ENCODE data around the gene ALDH1B1. TPM values are rescaled to one million over a fixed set of nuclear protein-coding genes. Genes with fewer than 3 reads are reported as not detected.

Gene ALDH1B1
- total and polyA plus RNA-seq, 2 of the 13 experiments (the other 11 are each of a cell fraction or from before 2014, with no cell fraction given), result 45.1 to 125 TPM

GRCh38 chr9:38372762-38373619 is 19.5 kb upstream of the ALDH1B1 start:
- no peak overlapping the region for H3K4me2 ChIP-seq (ENCODE audit: low read depth, low read length)
- H2AFZ ChIP-seq (ENCODE audit: low read length), result no peak overlapping the region
- no TSS peak for BruUV-seq (replicated peaks)
- intact Hi-C loops (cut with micrococcal nuclease; ENCODE audit: unreplicated experiment) (no loop called here), in situ Hi-C loops (cut with HindIII; ENCODE audit: extremely low pct_ligation_motif_present, low pct_unique_long_range_greater_than_20kb) (loop anchor here (25.0 kb wide), 1 partner anchor 886 kb away; the partner anchor contains the start of gene POLR1E)
- ATAC-seq (no peak), DNase-seq (ENCODE audit: low spot score) (no peak), FAIRE-seq (no peak)
- ChIA-PET CTCF (ENCODE audit: low intra/inter-chr PET ratio, low total read pairs) (interaction anchor here (3.9 kb wide), 1 partner anchor 28 kb away, joined by 90 read pairs; no protein-coding TSS in a partner anchor), POLR2A (interaction anchor here (1.9 kb wide), 1 partner anchor 8 kb away, joined by 6 read pairs; no protein-coding TSS in a partner anchor)
- no peak overlapping the region for H3K27ac ChIP-seq (ENCODE audit: extremely low read length, insufficient read depth, low read length)
- no peaks in the 10 kb centered on the region for H3K27me3 ChIP-seq (ENCODE audit: control insufficient read depth in 1 of 2, insufficient read depth in 2 of 2, low read length in 2 of 2)
- H3K4me1 ChIP-seq (ENCODE audit: insufficient read depth, low read length), result peaks cover 47% of the 10 kb centered on the region
- H3K9me3 ChIP-seq (ENCODE audit: low read length), result no peaks in the 10 kb centered on the region
- TF ChIP-seq ZNF883 (CRISPR knock-in tag; IDR thresholded peaks at IDR 0.05; ENCODE audit: not compliant biosample characterization), result no peak
- TF ChIP-seq ZKSCAN1 (IDR thresholded peaks at IDR 0.05; ENCODE audit: low read length), result no peak
- TF ChIP-seq ZNF230 (CRISPR knock-in tag; IDR thresholded peaks at IDR 0.05), result no peak
- no peak for TF ChIP-seq HIC2 (CRISPR knock-in tag; IDR thresholded peaks at IDR 0.05; ENCODE audit: low read depth)
- no peak for TF ChIP-seq BRF2 (CRISPR knock-in tag; IDR thresholded peaks at IDR 0.05)
- no peak for TF ChIP-seq FLYWCH1 (CRISPR knock-in tag; IDR thresholded peaks at IDR 0.05)
- no peak for TF ChIP-seq KLF9 (CRISPR knock-in tag; IDR thresholded peaks at IDR 0.05; ENCODE audit: low read depth)
- no peak for TF ChIP-seq ZNF746 (CRISPR knock-in tag; IDR thresholded peaks at IDR 0.05)
- no peak for TF ChIP-seq KAT2B (IDR thresholded peaks at IDR 0.05; ENCODE audit: borderline replicate concordance, low read depth, low read length)
- TF ChIP-seq HMG20A (CRISPR knock-in tag; IDR thresholded peaks at IDR 0.05; ENCODE audit: borderline replicate concordance), result no peak
- H4K20me1 ChIP-seq (ENCODE audit: insufficient read depth, low read length), result no peaks in the 10 kb centered on the region
- no peaks in the 10 kb centered on the region for H3K36me3 ChIP-seq (replicated peaks in 1 of 2; ENCODE audit: control insufficient read depth in 1 of 2, insufficient read depth in 2 of 2, low read length in 2 of 2)
- WGBS (ENCODE audit: low lambda C conversion rate), result 94% methylated on average over 10 of the region's 10 CpGs
- no peak overlapping the region for H3K4me3 ChIP-seq (replicated peaks in 1 of 3; ENCODE audit: insufficient read depth in 1 of 3, low read depth in 2 of 3, low read length in 3 of 3)
- H3K79me2 ChIP-seq (ENCODE audit: insufficient read depth, low read length), result no peaks in the 10 kb centered on the region
- no peak overlapping the region for H3K9ac ChIP-seq (ENCODE audit: insufficient read depth, low read depth, low read length)

Data from HepG2 (cell line).